Inflammatory macrophage treated with lipopolysaccharide for 4 hours (primary cell): Measurements from ENCODE around the gene SLC16A12.
A peak's percentile ranks its signal among the peaks of the same experiment; 100 is the strongest.

Source experiments
- DNase-seq: peaks from one replicate; pipeline ENCODE4 v3.0.0-alpha.2; 2020

The SLC16A12 gene

GRCh38 chr10:89535171-89536012 lies at the start of gene SLC16A12:
Gene SLC16A12 (minus strand): TSS chr10:89535594. CDS start chr10:89462578, 73,016 bp downstream.
- DNase-seq = no peak

- DNase-seq = no peak
Measured at GRCh38 chr10:89582022-89582421, 46.6 kb upstream of the SLC16A12 start.

GRCh38 chr10:89580243-89580642 lies 44.8 kb upstream of the SLC16A12 start:
- peak; percentile 42 for DNase-seq

GRCh38 chr10:89576696-89577095 lies 41.3 kb upstream of the SLC16A12 start:
- no peak for DNase-seq

GRCh38 chr10:89576022-89576421 lies 40.6 kb upstream of the SLC16A12 start:
- DNase-seq = no peak

GRCh38 chr10:89575031-89575430 lies 39.6 kb upstream of the SLC16A12 start:
- DNase-seq = no peak

GRCh38 chr10:89574368-89574767 lies 39.0 kb upstream of the SLC16A12 start:
- peak; percentile 40 for DNase-seq

GRCh38 chr10:89567576-89568245 lies 32.3 kb upstream of the SLC16A12 start:
- DNase-seq = no peak

- no peak for DNase-seq
Measured at GRCh38 chr10:89566992-89567391, 31.6 kb upstream of the SLC16A12 start.

GRCh38 chr10:89566095-89566950 lies 30.9 kb upstream of the SLC16A12 start:
- DNase-seq = no peak

GRCh38 chr10:89565180-89565579 lies 29.8 kb upstream of the SLC16A12 start:
- no peak for DNase-seq

GRCh38 chr10:89563861-89564478 lies 28.6 kb upstream of the SLC16A12 start:
- peak; percentile 53 for DNase-seq

- DNase-seq = no peak
Measured at GRCh38 chr10:89563311-89563710, 27.9 kb upstream of the SLC16A12 start.

GRCh38 chr10:89556600-89556999 lies 21.2 kb upstream of the SLC16A12 start:
- no peak for DNase-seq

- DNase-seq = no peak
Measured at GRCh38 chr10:89555688-89556445, 20.5 kb upstream of the SLC16A12 start.

- no peak for DNase-seq
Measured at GRCh38 chr10:89554433-89554832, 19.0 kb upstream of the SLC16A12 start.

GRCh38 chr10:89553064-89553734 lies 17.8 kb upstream of the SLC16A12 start:
- DNase-seq = no peak

GRCh38 chr10:89552213-89552612 lies 16.8 kb upstream of the SLC16A12 start:
- no peak for DNase-seq

GRCh38 chr10:89550509-89550908 lies 15.1 kb upstream of the SLC16A12 start:
- no peak for DNase-seq

GRCh38 chr10:89549510-89549909 lies 14.1 kb upstream of the SLC16A12 start:
- no peak for DNase-seq

- peak; percentile 60 for DNase-seq
Measured at GRCh38 chr10:89548673-89549072, 13.3 kb upstream of the SLC16A12 start.
